Esophagus muscularis mucosa (tissue), 4 donors: ENCODE results near the gene DOLK. TPM values are rescaled to one million over a fixed set of nuclear protein-coding genes. Genes with fewer than 3 reads are reported as not detected.

ENCODE experiments used
- DNase-seq: peaks from one replicate; pipeline ENCODE4 v3.0.0-alpha.2; 2017; ENCODE audit errors: extremely low spot score
- H3K27ac ChIP-seq, 4 donors: fragments of 200-600 bp; sonication (generic); replicated peaks in 1 of 4; 1 replicate in 3 of 4; 2 replicates in 1 of 4; pipeline ENCODE4 v1.5.1; 2016 to 2019; ENCODE audit warnings: mild to moderate bottlenecking in 1 of 4
- H3K27me3 ChIP-seq, 4 donors: fragments of 200-600 bp; sonication (generic); one replicate each; pipeline versions ENCODE4 v1.5.1 to v1.6.0; 2016 to 2019
- H3K36me3 ChIP-seq, 4 donors: fragments of 200-600 bp; sonication (generic); one replicate each; pipeline ENCODE4 v1.5.1; 2016 to 2019
- H3K4me1 ChIP-seq, 4 donors: fragments of 200-600 bp; sonication (generic); one replicate each; pipeline ENCODE4 v1.5.1; 2016 to 2019
- H3K4me3 ChIP-seq, 4 donors: fragments of 200-600 bp; sonication (generic); 1 replicate in 2 of 4; 2 replicates in 2 of 4; pipeline ENCODE4 v1.5.1; 2016 to 2019; ENCODE audit warnings: mild to moderate bottlenecking in 4 of 4, moderate library complexity in 1 of 4
- H3K9me3 ChIP-seq, 4 donors: fragments of 200-600 bp; sonication (generic); 1 replicate in 3 of 4; 2 replicates in 1 of 4; pipeline ENCODE4 v1.5.1; 2016 to 2019
- EP300 ChIP-seq: sonication (generic); formaldehyde crosslinking; IDR thresholded peaks from one replicate; pipeline ENCODE4 v1.6.1; 2017; ENCODE audit warnings: antibody characterized with exemption
- POLR2A ChIP-seq: fragments of 450-650 bp; IDR thresholded peaks from one replicate; pipeline ENCODE4 v1.6.1; 2017; ENCODE audit warnings: antibody characterized with exemption, moderate library complexity, mild to moderate bottlenecking, low read depth
- POLR2AphosphoS5 ChIP-seq, 2 donors: sonication (generic); formaldehyde crosslinking; IDR thresholded peaks; one replicate each; pipeline ENCODE4 v1.6.1; 2017; ENCODE audit warnings: antibody characterized with exemption in 2 of 2
- WGBS: methylation state at CpG from one replicate; pipeline ENCODE4 v1.1.5; 2018; 5-methylcytosine and 5-hydroxymethylcytosine counted together
- intact Hi-C: fragments of 100-400 bp; cut with DNase I; formaldehyde crosslinking; loops from one replicate; pipeline ENCODE4 v1.15.1; 2023
- total RNA-seq, 4 donors: library from RNA; depleted of rRNA; stranded (reverse); fragments of >200 nt; gene quantifications; one replicate each; pipeline versions ENCODE4 v1.1.0 to v1.2.1, GENCODE V29; 2016
- TF ChIP-seq, protein P1 (sequence below), 3 experiments: fragments of 200-600 bp in 2 of 3; fragments of 450-650 bp in 1 of 3; sonication (generic) in 2 of 3; IDR thresholded peaks; one replicate each; pipeline ENCODE4 v1.5.1; 2017 to 2019; ENCODE audit warnings: antibody characterized with exemption in 3 of 3, mild to moderate bottlenecking in 2 of 3, moderate library complexity in 1 of 3

DOLK gene
- total RNA-seq, 4 donors from 2014 or later = 10.4 to 20.7 (median 14.1) TPM

DNA sequence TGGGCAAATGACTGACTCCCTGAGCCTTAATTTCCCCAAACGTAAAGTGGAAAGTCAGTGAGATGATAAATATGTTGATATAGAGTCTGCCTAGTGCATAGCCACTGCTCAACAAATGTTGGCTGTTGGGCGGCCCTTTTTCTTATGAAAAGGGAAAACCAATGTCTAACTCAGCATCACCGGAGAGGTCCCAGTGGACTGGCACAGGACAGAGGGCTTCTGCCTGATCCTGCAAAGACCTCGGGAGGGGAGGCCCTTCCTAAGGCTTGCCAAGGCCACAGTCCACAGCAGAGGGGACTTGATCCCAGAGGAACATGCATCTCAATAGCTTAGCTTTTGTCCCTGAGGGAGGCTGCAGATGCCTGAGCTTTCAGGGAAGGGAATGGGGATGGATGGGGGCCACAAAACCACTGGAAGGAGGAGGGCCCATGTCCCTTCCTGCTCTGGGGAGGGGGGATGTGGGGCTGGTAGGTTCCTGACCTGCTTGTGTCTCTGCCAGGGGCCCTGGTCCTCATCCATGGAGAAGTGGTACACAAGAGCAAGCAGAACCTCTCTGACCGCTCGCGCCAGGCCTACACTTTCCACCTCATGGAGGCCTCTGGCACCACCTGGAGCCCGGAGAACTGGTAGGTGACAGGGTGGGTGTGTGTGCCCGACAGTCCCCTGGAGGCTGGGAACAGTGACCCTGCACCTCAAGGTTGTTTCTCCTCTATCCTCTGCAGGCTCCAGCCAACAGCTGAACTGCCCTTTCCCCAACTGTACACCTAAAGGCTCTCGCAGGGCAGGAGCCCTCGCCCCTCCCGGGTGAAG is 6.3 kb downstream of the DOLK start:
- no peaks in the 10 kb centered on the region for H3K27me3 ChIP-seq
- 83% methylated on average over 12 of the region's 12 CpGs for WGBS
- no peak for DNase-seq
- peaks cover 24 to 37% (median 31%) of the 10 kb centered on the region in 4 donors for H3K4me1 ChIP-seq
- no peaks in the 10 kb centered on the region for H3K9me3 ChIP-seq
- H3K4me3 ChIP-seq = no peak overlapping the region
- peaks cover 0 to 47% (median 27%) of the 10 kb centered on the region in 4 donors for H3K36me3 ChIP-seq
- intact Hi-C loops = no loop called here
- peak overlapping the region; percentile 24 to 62 (median 30) for H3K27ac ChIP-seq
- TF ChIP-seq, protein P1, sequence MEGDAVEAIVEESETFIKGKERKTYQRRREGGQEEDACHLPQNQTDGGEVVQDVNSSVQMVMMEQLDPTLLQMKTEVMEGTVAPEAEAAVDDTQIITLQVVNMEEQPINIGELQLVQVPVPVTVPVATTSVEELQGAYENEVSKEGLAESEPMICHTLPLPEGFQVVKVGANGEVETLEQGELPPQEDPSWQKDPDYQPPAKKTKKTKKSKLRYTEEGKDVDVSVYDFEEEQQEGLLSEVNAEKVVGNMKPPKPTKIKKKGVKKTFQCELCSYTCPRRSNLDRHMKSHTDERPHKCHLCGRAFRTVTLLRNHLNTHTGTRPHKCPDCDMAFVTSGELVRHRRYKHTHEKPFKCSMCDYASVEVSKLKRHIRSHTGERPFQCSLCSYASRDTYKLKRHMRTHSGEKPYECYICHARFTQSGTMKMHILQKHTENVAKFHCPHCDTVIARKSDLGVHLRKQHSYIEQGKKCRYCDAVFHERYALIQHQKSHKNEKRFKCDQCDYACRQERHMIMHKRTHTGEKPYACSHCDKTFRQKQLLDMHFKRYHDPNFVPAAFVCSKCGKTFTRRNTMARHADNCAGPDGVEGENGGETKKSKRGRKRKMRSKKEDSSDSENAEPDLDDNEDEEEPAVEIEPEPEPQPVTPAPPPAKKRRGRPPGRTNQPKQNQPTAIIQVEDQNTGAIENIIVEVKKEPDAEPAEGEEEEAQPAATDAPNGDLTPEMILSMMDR (IDR thresholded peaks at IDR 0.05) = no peak
- TF ChIP-seq EP300 (no peak), POLR2A (no peak), POLR2AphosphoS5 (IDR thresholded peaks at IDR 0.05) (peak in 1 of 2 donors; percentile 0)

DNA sequence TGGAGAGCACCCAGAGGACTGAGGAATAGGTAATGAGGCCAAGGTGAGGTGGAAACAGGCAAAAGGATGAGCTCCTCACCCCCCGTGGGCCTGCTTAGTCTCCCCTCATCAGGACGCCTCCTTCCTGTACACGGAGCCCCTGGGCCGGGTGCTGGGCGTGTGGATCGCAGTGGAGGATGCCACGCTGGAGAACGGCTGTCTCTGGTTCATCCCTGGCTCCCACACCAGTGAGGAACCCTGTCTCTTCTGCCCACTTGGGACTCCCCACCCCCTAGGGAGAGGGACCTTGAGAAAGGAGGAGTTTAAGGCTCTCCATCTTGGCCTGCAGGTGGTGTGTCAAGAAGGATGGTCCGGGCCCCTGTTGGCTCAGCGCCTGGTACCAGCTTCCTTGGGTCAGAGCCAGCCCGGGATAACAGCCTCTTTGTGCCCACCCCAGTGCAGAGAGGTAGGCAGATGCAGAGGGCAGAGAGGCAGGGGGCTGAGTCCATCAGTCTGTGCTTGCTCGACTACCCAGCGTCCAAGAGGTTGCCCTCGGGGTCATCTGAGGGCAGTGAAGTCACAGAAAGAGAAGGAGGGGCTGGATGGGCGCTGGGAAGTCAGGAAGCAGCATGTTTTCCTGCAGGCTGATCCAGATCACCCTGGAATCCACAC is 7.0 kb downstream of the DOLK start:
- DNase-seq = no peak

DNA sequence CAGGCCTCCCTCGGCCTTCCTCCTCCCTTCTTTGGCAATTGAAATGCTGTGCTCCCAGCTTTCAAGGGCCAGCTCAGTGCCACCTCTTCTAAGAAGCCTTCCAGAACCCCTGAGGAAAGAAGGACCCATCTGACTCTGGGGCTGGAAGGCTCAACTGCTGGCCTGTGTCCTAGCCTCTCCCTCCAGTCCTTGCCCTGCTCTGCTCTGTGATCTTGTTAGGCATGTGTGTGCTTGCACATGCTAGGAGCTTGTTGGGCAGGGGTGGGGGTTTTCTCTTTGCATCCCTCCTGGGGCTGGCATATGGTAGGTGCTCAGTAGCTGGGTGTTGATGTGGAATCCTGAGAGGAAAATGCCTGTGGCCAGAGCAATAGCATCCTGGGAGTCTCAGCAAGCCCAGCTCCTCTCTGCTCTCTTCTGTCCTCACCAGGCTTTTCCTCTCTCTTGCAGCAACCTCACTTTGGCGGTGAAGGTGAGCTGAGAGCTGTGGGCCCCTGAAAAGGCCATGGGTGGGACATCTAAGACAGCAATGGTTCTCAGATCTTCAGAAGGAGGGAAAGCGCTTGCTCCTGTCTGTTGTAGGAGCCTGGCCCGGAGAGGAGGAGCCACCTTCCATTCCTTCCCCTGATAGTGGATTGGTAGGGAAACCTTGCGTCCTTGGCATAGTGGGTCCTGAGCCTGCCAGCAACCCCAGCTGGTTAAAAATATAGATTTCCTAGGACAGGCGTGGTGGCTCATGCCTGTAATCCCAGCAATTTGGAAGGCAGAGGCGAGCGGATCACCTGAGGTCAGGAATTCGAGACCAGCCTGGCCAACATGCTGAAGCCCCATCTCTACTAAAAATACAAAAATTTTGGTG is 9.9 kb downstream of the DOLK start:
- intact Hi-C loops = no loop called here
- H3K36me3 ChIP-seq = peaks cover 0 to 39% (median 26%) of the 10 kb centered on the region in 4 donors
- peaks cover 16 to 25% (median 18%) of the 10 kb centered on the region in 4 donors for H3K4me1 ChIP-seq
- 85% methylated on average over 9 of the region's 9 CpGs for WGBS
- no peaks in the 10 kb centered on the region for H3K27me3 ChIP-seq
- TF ChIP-seq POLR2A = no peak
- TF ChIP-seq EP300 = no peak
- no peak for TF ChIP-seq POLR2AphosphoS5 (IDR thresholded peaks at IDR 0.05)
- no peak overlapping the region for H3K27ac ChIP-seq
- H3K4me3 ChIP-seq = no peak overlapping the region
- no peak for DNase-seq
- no peaks in the 10 kb centered on the region for H3K9me3 ChIP-seq

More for the DNA sequence above, 7.0 kb downstream of the DOLK start:
- TF ChIP-seq, protein P1 (IDR thresholded peaks at IDR 0.05) = no peak
- TF ChIP-seq POLR2A = no peak
- no peak for TF ChIP-seq EP300
- peak; percentile 18 to 20 for TF ChIP-seq POLR2AphosphoS5 (IDR thresholded peaks at IDR 0.05)
- H3K27me3 ChIP-seq = no peaks in the 10 kb centered on the region
- WGBS = 72% methylated on average over 12 of the region's 15 CpGs
- H3K27ac ChIP-seq = peak overlapping the region in 3 of 4 donors; percentile 25 to 62 (median 34)
- H3K36me3 ChIP-seq = peaks cover 0 to 47% (median 27%) of the 10 kb centered on the region in 4 donors
- H3K4me1 ChIP-seq = peaks cover 19 to 33% (median 24%) of the 10 kb centered on the region in 4 donors
- H3K9me3 ChIP-seq = no peaks in the 10 kb centered on the region
- intact Hi-C loops = no loop called here
- H3K4me3 ChIP-seq = no peak overlapping the region

DNA sequence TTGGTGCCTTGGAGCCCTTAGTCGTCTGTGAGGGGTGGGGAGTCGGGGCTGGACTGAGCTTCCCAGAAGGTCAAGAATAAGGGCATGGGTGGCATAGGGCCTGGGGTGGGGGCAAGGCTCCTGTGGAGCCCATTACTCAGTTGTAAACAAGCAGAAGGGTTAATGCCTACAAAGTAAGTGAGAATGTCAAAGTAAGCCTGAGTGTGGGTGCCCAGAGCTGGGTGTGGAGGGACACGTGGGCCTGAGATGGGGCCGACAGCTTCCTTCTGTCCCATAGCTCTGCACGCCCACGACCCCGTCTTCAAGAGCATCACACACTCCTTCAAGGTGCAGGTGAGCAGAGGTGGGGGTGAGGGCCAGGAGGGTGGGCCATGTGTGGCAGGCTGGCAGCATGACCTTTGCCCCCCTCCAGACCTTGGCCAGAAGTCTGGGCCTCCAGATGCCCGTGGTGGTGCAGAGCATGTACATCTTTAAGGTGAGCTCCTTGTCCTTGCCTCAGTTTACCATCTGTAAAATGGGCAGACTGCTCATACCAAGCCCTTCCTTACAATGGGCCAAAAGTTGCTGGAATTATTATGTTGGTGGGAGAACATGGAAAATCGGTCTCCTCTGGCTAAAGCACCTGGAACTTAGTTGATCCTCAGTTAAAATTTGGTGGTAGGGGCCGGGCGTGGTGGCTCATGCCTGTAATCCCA is 11.1 kb downstream of the DOLK start:
- no peaks in the 10 kb centered on the region for H3K9me3 ChIP-seq
- H3K36me3 ChIP-seq = peaks cover 0 to 32% (median 17%) of the 10 kb centered on the region in 4 donors
- H3K4me3 ChIP-seq = no peak overlapping the region
- TF ChIP-seq EP300 (no peak), POLR2AphosphoS5 (IDR thresholded peaks at IDR 0.05) (no peak), POLR2A (no peak)
- TF ChIP-seq, protein P1 (IDR thresholded peaks at IDR 0.05) = no peak
- intact Hi-C loops = no loop called here
- DNase-seq = no peak
- WGBS = 89% methylated on average over 11 of the region's 11 CpGs
- H3K4me1 ChIP-seq = peaks cover 11 to 13% (median 12%) of the 10 kb centered on the region in 4 donors
- H3K27me3 ChIP-seq = no peaks in the 10 kb centered on the region
- H3K27ac ChIP-seq = no peak overlapping the region
